Anterior cingulate cortex (tissue), 58 donors: ENCODE measurements around the gene ANAPC16.
"Not testable (repeated sequence)": the region's sequence is repeated elsewhere in the genome, so short reads cannot be mapped to it uniquely, and the experiment has no call there.

ENCODE experiments used
- DNase-seq, 58 donors: peaks; one replicate each; lab custom pipeline; 2025; lab: John Stamatoyannopoulos, UW

The ANAPC16 gene

DNA sequence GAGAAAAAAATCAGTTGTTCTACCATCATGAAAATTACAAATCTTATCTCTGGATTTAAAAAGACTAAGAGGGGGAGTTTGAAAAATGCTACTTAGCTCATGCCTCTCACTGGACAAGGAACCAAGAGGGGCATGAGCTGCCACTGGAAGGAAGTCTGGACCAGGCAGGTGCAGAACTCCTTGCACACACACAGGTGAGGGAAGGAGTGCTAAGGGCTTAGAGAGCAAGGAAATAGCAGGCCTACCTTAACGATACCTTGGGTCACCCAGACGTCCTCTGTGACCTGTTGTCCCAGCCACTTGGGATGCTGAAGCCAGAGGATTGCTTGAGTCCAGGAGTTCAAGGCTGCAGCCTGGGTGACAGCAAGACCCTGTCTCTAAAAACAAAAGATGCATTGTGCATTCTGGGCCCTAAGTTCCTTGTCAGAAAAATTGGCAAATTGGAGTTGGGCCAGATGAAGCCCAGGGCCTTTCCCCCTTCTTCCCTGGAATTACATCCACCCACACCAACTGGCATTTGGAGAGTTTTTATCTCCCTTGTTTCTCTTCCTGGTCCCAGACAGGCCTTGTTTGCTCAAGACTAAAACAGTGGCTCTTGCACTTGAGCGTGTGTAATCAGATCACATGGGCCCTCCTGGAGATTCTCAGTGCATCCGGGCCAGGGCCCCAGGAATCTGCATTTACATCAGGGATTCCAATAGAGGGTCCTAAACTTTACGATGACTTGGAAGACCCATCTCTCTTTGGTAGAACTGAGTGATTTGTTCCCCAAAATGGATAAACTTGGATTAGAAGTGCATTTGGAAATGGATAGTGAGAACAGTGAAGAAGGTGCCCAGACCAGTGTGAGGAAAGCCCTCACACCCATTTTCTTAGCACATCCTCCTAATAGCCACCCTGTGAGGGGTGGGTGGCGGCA, 60.9 kb downstream of the ANAPC16 start:
- DNase-seq: peak in 4 of 58 donors; percentile 15 to 30 (median 24)

DNA sequence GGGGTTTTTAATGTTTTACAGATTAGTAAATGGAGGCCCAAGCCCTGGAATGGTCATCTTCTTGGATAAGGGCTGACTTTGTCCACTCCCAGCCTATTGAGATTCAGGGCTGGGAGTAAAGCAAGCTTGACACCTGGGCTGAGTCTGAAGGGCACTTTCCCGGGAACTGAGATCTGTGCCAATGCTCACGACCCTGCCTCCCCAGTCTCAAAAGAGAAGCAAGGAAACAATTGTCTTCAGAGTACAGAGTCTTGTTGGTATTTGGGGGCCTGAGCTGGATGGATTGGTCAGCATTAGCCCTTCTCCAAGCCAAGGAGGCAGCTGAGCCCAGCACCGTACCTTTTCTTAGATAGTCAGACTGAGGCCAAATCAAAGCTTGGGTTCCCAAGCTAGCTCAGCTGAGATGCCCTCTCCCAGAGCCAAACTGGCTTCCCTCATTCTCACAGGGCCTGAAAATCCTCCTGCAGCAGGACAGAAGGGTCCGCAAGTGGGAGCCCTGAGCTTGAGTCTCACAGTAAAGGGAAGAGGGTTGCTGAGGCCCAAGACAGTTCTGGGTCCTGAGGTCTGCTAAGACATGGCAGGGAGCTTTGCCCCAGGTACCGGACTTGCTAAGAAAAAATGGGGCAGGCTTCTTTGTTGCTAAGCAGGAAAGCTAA, 61.7 kb downstream of the ANAPC16 start:
- DNase-seq: no peak

DNA sequence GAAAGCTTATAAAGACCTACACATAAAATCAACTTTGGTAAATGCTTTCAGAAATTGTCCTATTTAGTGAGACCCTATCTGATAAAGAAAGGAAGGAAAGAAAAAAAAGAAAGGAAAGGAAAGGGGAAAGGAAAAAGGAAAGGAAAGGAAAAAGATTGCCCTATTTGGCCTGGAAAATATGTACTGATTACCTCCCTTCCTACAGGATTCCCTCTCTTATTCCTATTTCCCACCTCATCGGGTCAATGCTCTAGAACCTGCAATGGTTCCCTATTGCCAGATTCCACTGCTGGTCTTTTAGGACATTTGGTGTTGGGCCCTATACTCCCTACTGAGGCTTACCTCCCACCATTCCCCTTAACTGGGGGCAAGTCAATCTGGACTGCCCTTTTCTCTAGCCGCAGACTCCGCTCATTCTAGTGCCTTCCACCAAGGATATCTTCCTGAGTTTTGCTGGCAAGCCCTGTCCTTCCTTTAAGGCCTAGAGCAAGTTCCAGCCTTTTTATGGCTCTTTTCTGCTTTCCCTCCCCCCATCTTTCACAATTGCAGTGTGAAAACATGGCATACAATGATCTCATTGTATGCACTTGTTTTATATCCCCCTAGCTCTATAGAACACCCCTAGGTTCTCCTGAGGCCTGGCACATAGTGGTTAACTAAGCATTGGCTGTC, 62.3 kb downstream of the ANAPC16 start:
- DNase-seq: no peak

DNA sequence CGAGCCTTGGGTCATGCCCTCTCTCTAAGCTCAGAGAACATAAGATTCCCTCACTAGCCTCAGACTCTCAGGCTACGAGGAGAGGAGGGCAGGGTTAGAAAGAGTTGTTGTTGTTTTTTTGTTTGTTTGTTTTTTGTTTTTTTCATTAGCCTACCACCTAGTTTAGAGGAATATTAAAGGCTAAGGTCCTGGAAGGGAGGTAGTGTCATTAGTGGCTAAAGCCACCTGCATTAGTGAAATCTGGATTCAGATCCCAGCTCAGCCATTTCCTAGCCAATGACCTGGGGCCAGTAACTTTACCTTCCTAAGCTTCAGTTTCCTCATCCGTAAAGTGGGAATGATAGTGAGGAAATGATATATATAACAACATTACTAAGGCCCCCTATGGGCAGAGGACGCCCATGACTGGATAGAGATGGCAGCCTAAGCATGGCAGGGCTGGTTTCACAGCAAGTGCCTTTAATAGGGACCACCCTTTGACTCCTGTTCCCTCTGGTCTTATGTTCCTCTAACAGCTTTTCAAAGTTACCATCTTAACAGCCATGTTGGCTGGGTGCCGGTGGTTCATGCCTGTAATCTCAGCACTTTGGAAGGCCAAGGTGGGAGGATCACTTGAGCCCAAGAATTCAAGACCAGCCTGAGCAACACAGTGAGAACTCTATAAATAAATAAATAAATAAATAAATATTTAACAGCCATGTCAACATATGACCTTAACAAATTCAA, 63.0 kb downstream of the ANAPC16 start:
- DNase-seq: no peak

DNA sequence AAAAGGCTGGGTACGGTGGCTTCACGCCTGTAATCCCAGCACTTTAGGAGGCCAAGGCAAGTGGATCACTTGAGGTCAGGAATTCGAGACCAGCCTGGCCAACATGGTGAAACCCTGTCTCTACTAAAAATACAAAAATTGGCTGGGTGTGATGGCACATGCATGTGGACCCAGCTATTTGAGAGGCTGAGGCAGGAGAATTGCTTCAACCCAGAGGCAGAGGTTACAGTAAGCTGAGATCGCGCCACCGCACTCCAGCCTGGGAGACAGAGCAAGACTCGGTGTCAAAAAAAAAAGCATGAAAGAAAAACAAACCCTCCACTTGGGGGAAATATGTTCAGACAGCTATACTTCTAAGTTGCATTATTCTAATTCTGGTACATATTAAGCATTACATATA, 63.8 kb downstream of the ANAPC16 start:
- not testable (repeated sequence) for DNase-seq

DNA sequence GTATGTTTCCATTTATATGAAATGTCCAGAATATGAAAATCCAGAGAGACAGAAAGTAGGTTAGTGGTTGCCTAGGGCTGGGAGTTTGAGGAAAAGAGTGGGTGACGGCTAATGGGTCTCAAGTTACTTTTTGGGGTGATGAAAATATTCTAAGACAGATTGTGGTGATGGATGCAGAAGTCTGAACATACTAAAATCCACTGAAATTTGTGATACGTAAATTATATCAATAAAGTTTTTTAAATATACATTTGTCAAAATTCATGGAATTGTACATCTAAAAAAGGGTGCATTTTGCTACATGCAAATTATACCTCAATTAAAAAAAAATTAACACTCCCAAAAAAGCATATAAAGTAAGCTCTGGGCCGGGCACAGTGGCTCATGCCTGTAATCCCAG, 67.3 kb downstream of the ANAPC16 start:
- DNase-seq: no peak
